ENCODE results near the gene CENPM. TPM values are rescaled to one million over a fixed set of nuclear protein-coding genes. Genes with fewer than 3 reads are reported as not detected.
A peak's percentile ranks its signal among the peaks of the same experiment; 100 is the strongest.

Gene CENPM
- total and polyA plus RNA-seq, 10 of the 15 experiments (the other 5 are each of a cell fraction or from before 2014, with no cell fraction given): 36.7 to 212 (median 74.7) TPM

GRCh38 chr22:41899992-41900651, 46.8 kb downstream of the CENPM start:
- FAIRE-seq: no peak
- in situ Hi-C loops (cut with MboI) (no loop called here), intact Hi-C loops (cut with micrococcal nuclease; ENCODE audit: unreplicated experiment) (no loop called here)
- BruUV-seq (replicated peaks): no TSS peak
- H3K9me3 ChIP-seq (replicated peaks; ENCODE audit: control insufficient read depth, insufficient read depth, low read length): no peaks in the 10 kb centered on the region
- H3K4me3 ChIP-seq: no peak overlapping the region
- no peaks in the 10 kb centered on the region for H3K79me2 ChIP-seq (ENCODE audit: control insufficient read depth, insufficient read depth, low read length)
- H4K20me1 ChIP-seq (ENCODE audit: control insufficient read depth, insufficient read depth): no peaks in the 10 kb centered on the region
- SMC1A ChIA-PET (ENCODE audit: uncharacterized antibody, unreplicated experiment): interaction anchor here (1.2 kb wide), 1 partner anchor 38 kb away, joined by 4 read pairs; no protein-coding TSS in a partner anchor
- no peaks in the 10 kb centered on the region for H3K27me3 ChIP-seq (replicated peaks in 1 of 2; ENCODE audit: control insufficient read depth in 2 of 2, insufficient read depth in 2 of 2, low read length in 1 of 2)
- no peak for ATAC-seq
- no peak overlapping the region for H2AFZ ChIP-seq (ENCODE audit: control insufficient read depth, low read depth, low read length)
- H3K27ac ChIP-seq (ENCODE audit: control insufficient read depth, insufficient read depth): no peak overlapping the region
- no peak overlapping the region for H3K9ac ChIP-seq (ENCODE audit: control insufficient read depth, insufficient read depth, low read length)
- H3K36me3 ChIP-seq (ENCODE audit: control insufficient read depth in 2 of 2, insufficient read depth in 2 of 2, low read length in 1 of 2): peaks cover 50 to 55% of the 10 kb centered on the region in 2 experiments; a peak in 3 of 4 replicates
- POLR2A ChIA-PET: interaction anchor here (1.4 kb wide), 1 partner anchor 8 kb away, joined by 3 read pairs; no protein-coding TSS in a partner anchor
- RAD21 ChIA-PET (ENCODE audit: unreplicated experiment): no interaction called here
- H3K4me1 ChIP-seq (ENCODE audit: control insufficient read depth, insufficient read depth, low read length): no peaks in the 10 kb centered on the region
- WGBS (ENCODE audit: insufficient coverage, insufficient replicate concordance, low lambda C conversion rate, missing lambda C conversion rate): 89% methylated on average over 13 of the region's 13 CpGs
- TF ChIP-seq IKZF1 (conservative IDR thresholded peaks at IDR 0.05) (no peak), POLR2AphosphoS5 (IDR thresholded peaks at IDR 0.05; ENCODE audit: low read length) (peak; percentile 53; the same call in 1 of the 2 replicates), POLR2A (IDR thresholded peaks at IDR 0.05; ENCODE audit: low read depth, low read length) (peak; percentile 47; the same call in 1 of the 2 replicates)
- CTCF ChIA-PET: no interaction called here
- DNase-seq (ENCODE audit: low read depth, low spot score): no peak
- H3K4me2 ChIP-seq (ENCODE audit: control insufficient read depth, insufficient read depth): no peak overlapping the region

GRCh38 chr22:41899110-41899509, 47.8 kb downstream of the CENPM start:
- Histone ChIP-seq H3K27me3 (replicated peaks in 1 of 2; ENCODE audit: control insufficient read depth in 2 of 2, insufficient read depth in 2 of 2, low read length in 1 of 2) (no peaks in the 10 kb centered on the region), H2AFZ (ENCODE audit: control insufficient read depth, low read depth, low read length) (no peak overlapping the region), H3K4me1 (ENCODE audit: control insufficient read depth, insufficient read depth, low read length) (no peaks in the 10 kb centered on the region), H3K27ac (ENCODE audit: control insufficient read depth, insufficient read depth) (no peak overlapping the region), H3K9ac (ENCODE audit: control insufficient read depth, insufficient read depth, low read length) (no peak overlapping the region), H3K4me3 (no peak overlapping the region), H3K79me2 (ENCODE audit: control insufficient read depth, insufficient read depth, low read length) (no peaks in the 10 kb centered on the region), H3K36me3 (ENCODE audit: control insufficient read depth in 2 of 2, insufficient read depth in 2 of 2, low read length in 1 of 2) (peaks cover 49 to 55% of the 10 kb centered on the region in 2 experiments; a peak in 3 of 4 replicates), H3K4me2 (ENCODE audit: control insufficient read depth, insufficient read depth) (no peak overlapping the region), H3K9me3 (replicated peaks; ENCODE audit: control insufficient read depth, insufficient read depth, low read length) (no peaks in the 10 kb centered on the region), H4K20me1 (ENCODE audit: control insufficient read depth, insufficient read depth) (no peaks in the 10 kb centered on the region)
- FAIRE-seq: no peak
- WGBS (ENCODE audit: insufficient coverage, insufficient replicate concordance, low lambda C conversion rate, missing lambda C conversion rate): 87% methylated on average over 5 of the region's 5 CpGs
- no TSS peak for BruUV-seq (replicated peaks)
- ChIA-PET CTCF (no interaction called here), SMC1A (ENCODE audit: uncharacterized antibody, unreplicated experiment) (interaction anchor here (1.2 kb wide), 1 partner anchor 37 kb away, joined by 4 read pairs; no protein-coding TSS in a partner anchor), RAD21 (ENCODE audit: unreplicated experiment) (interaction anchor here (0.9 kb wide), 1 partner anchor 37 kb away, joined by 3 read pairs; no protein-coding TSS in a partner anchor), POLR2A (interaction anchor here (0.5 to 1.4 kb wide), 2 partner anchors 9 to 468 kb away, joined by 3 read pairs; no protein-coding TSS in a partner anchor)
- TF ChIP-seq CBX3 (IDR thresholded peaks at IDR 0.05; ENCODE audit: borderline replicate concordance, low read depth) (no peak), POLR2A (IDR thresholded peaks at IDR 0.05; ENCODE audit: low read depth, low read length) (0 out of 2 replicates have a peak, but pooled peaks have one; percentile 7), NR2C1 (IDR thresholded peaks at IDR 0.05) (no peak)
- no peak for ATAC-seq
- intact Hi-C loops (cut with micrococcal nuclease; ENCODE audit: unreplicated experiment): no loop called here
- in situ Hi-C loops (cut with MboI): no loop called here
- no peak for DNase-seq (ENCODE audit: low read depth, low spot score)

All from GM12878 (cell line).